Measurements from ENCODE around the gene CASZ1.

CASZ1 gene

GRCh38 chr1:10591010-10591409 lies 205.4 kb downstream of the CASZ1 start:
- DNase-seq: no peak

- no peak for DNase-seq
These were observed 207.4 kb downstream of the CASZ1 start for GRCh38 chr1:10589074-10589473.

- DNase-seq: no peak
These were observed 207.8 kb downstream of the CASZ1 start for GRCh38 chr1:10588640-10589039.

All from stimulated activated CD8-positive, alpha-beta memory T cell treated with anti-CD3 and anti-CD28 coated beads, Interleukin-4, amount 100 ng/mL, for 48 hours (primary cell).